SK-N-SH treated with all-trans-retinoic acid at 6 μM for 48 hours (cell line): ENCODE measurements around the gene LYZL6.

ENCODE experiments used
- CSDC2 ChIP-seq: fragments of 250-450 bp; sonication (Bioruptor Pico); IDR thresholded peaks from 2 replicates; pipeline ENCODE4 v1.5.0; 2020; ENCODE audit warnings: mild to moderate bottlenecking, moderate library complexity
- ISL1 ChIP-seq: fragments of 250-450 bp; sonication (Bioruptor Pico); IDR thresholded peaks from 2 replicates; pipeline ENCODE4 v2.1.2; 2022; ENCODE audit warnings: mild to moderate bottlenecking, moderate library complexity
- TF ChIP-seq, protein P1 (sequence below): fragments of 250-450 bp; sonication (Bioruptor Pico); IDR thresholded peaks from 2 replicates; pipeline ENCODE4 v1.8.0; 2020; ENCODE audit warnings: mild to moderate bottlenecking, moderate library complexity, borderline replicate concordance

DNA sequence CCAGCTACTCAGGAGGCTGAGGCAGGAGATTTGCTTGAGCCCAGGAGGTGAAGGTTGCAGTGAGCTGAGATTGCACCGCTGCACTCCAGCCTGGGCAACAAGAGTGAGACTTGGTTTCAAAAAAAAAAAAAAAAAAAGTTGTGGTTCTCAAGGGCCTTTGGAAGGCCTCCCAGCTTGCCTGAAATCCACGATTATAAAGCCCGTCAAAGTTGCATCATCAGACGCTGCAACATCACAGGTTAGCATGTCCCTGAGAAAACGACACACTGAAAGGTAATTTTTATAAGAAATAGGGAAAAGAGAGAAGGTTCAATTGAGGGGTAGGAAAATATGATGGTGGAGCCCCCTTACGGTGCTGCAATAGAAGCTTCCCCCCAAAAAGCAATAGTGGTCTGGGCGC, 4.6 kb upstream of the LYZL6 start:
- TF ChIP-seq CSDC2 (CRISPR knock-in tag) (no peak), ISL1 (CRISPR knock-in tag) (no peak)
- TF ChIP-seq, protein P1, sequence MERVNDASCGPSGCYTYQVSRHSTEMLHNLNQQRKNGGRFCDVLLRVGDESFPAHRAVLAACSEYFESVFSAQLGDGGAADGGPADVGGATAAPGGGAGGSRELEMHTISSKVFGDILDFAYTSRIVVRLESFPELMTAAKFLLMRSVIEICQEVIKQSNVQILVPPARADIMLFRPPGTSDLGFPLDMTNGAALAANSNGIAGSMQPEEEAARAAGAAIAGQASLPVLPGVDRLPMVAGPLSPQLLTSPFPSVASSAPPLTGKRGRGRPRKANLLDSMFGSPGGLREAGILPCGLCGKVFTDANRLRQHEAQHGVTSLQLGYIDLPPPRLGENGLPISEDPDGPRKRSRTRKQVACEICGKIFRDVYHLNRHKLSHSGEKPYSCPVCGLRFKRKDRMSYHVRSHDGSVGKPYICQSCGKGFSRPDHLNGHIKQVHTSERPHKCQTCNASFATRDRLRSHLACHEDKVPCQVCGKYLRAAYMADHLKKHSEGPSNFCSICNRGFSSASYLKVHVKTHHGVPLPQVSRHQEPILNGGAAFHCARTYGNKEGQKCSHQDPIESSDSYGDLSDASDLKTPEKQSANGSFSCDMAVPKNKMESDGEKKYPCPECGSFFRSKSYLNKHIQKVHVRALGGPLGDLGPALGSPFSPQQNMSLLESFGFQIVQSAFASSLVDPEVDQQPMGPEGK (CRISPR knock-in tag), result no peak
